Activated CD8-positive, alpha-beta memory T cell treated with anti-CD3 and anti-CD28 coated beads for 1 hour (primary cell): ENCODE measurements around the gene SLC29A3.

ENCODE experiments used
- DNase-seq, 2 donors: peaks; one replicate each; pipeline ENCODE4 v3.0.0-alpha.2; 2020; ENCODE audit warnings: low read depth in 1 of 2; ENCODE audit errors: extremely low read depth in 1 of 2

Gene SLC29A3

GRCh38 chr10:71389768-71390460, 70.9 kb downstream of the SLC29A3 start:
- DNase-seq, result no peak

DNA sequence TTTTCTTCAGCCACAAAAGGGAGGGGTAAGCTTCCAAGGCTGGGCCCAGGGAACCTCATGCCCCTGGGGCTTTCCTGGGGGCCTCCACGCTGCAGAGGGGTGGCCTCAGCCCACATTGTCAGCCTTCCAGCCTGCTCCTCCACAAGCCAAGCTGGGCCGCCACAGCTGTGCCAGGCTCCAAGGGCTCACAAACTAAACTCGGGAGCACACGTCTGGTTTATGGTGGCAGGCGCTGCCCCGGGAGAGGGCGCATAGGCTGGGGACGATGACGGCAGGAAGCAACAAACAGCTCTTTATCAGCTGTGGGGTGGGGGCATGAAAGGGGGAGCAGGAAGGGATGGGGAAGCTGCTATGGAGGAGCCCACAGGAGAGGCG, 71.4 kb downstream of the SLC29A3 start:
- DNase-seq, result no peak

DNA sequence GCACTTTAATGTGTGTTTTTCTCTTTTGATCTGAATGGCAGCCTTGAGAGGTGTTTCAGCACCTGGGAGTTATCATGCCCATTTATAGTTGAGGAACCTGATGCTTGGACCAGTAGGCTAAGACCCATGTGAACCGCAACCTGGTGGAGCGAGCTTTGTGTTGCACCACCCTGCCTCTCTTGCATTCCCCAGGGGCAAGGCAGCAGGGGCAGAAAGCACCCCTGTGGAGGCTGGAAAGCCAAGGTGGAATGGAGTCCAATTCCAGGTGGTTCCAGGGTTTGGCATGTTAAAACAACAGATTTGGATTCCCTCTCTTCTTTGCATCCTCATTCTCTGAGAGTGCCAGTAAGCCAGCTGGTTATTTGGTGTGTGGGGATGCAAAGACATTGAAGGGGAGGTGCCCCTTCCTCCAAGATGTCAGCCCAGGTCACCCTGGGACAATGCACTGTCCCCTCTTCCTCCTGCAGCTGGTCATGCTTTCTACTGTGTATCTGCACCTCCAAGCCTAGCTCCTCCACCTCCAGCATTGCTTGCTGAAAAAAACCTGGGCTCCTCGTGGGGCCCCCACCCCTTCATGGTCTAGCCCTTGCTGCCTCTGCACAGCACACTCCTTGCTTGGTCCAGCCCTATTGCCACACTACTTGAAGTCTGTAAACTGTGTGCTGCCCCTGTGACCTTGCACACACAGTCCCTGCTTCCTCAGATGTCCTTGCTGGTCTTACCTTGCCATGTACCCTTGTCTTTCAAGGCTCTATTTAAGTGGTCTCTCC, 72.0 kb downstream of the SLC29A3 start:
- DNase-seq, result no peak

GRCh38 chr10:71391701-71392100, 72.6 kb downstream of the SLC29A3 start:
- DNase-seq, result no peak

DNA sequence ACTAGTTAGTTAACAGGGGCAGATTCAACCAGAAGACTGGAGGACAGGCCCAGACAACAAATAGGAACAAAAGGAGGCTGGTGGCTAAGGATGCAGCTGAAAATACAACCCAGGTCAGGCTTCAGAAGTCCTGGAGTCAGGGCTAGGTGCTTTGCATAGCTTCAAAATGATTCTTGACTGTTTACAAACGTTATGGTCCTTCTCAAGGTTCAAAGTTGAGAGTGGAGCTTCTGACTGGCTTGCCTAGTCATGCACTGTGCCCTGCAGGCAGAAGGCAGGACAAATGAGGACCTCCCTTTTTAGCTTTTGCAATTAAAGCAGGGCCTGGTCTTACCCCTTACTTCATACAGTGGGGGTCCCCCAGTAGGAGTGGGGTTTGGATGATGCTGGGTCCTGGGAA, 73.2 kb downstream of the SLC29A3 start:
- DNase-seq, result no peak

GRCh38 chr10:71392791-71393781, 74.0 kb downstream of the SLC29A3 start:
- DNase-seq, result no peak

GRCh38 chr10:71393841-71394475, 74.9 kb downstream of the SLC29A3 start:
- no peak for DNase-seq

DNA sequence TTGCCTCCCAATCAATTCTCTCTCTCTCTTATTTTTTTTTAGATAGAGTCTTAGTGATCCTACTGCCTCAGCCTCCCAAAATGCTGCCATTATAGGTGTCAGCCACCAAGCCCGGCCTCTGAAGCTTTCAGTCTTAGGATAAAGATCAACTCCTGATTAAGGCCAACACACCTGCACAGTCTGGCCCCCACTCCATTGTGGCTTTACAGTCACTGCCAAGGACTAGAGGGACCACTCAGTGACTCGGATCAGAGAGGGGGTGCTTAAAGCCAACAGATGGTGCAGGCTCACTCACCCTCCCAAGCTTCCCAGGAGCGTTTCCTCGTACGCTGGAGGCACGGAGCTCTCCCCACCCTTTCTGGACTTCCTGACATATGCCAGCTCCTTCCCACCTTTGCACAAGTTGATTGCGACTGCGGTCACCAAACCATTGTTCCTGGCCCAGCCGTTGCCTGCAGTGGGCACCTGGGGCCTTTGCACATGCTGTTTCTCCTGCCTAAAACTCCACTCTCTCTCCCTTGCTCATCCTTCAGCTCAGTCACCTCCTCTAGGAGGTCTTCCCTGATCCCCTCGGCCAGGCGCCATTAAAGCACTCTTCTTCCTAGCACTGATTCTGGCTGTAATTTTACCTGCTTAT, 76.0 kb downstream of the SLC29A3 start:
- no peak for DNase-seq

- DNase-seq, result no peak
Observed at GRCh38 chr10:71395621-71396020, 76.6 kb downstream of the SLC29A3 start.

DNA sequence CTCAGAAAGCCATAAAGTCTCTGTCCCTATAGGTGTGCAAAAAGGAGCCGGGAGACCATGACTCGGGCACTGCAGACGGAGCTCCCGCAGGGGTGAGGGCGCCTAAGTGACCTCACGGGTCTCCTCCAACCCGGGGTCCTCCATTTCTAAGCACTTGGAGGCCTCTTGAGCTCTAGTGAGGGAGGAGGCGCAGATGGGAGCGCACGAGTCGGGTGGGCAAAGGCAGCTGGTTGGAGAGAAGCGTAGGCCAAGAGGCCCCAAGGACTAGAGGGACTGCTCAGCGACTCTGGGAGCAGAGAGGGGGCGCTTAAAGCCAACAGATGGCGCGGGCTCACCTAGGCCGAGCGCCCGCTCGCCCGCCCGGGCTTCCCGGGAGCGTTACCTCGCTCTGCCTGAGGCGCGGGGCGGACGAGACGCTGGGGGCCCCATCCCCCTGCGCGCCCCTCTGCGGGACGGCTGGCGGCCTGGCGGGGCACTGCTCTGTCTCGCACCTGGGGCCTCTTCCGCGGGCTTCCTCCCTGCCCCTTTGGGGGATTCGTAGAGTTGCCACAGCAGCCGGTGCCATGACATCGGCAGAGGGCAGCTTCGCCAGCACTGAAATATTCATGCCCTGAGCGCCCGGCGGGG, 77.1 kb downstream of the SLC29A3 start:
- DNase-seq, result no peak

DNA sequence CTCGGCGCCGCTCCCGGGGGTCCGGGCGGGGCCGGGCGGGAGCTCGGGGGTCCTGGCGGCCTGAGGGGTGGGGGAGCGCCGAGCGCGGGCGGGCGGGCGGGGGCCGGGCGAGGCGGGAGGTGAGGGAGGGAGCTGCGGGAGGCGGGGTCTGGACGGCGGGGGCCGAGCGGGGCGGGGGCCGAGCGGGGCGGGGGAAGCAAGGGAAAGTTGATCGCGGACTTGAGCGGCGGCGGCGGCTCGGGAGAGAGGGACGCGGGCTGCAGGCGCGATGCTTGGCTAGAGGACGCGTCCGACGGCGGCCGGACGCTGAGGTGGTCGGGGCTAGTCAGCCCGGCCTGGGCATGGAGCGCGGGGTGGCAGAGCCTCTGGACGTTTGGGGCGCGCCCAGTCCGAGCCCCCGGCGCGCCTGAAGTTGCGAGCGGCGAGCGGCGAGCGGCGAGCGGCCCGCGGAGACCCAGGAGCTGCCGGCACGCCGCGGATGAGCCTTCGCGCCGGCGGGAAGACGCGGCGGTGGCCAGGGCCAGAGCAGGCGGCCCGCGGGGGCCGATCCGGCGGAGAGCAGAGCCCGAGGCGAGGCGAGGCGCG, 77.7 kb downstream of the SLC29A3 start, which contains the start of gene CDH23:
Gene CDH23 (plus strand): TSS at position 210 of the 585 bp plus-strand sequence. CDS start 42,912 bp downstream, outside the sequence.
- no peak for DNase-seq

DNA sequence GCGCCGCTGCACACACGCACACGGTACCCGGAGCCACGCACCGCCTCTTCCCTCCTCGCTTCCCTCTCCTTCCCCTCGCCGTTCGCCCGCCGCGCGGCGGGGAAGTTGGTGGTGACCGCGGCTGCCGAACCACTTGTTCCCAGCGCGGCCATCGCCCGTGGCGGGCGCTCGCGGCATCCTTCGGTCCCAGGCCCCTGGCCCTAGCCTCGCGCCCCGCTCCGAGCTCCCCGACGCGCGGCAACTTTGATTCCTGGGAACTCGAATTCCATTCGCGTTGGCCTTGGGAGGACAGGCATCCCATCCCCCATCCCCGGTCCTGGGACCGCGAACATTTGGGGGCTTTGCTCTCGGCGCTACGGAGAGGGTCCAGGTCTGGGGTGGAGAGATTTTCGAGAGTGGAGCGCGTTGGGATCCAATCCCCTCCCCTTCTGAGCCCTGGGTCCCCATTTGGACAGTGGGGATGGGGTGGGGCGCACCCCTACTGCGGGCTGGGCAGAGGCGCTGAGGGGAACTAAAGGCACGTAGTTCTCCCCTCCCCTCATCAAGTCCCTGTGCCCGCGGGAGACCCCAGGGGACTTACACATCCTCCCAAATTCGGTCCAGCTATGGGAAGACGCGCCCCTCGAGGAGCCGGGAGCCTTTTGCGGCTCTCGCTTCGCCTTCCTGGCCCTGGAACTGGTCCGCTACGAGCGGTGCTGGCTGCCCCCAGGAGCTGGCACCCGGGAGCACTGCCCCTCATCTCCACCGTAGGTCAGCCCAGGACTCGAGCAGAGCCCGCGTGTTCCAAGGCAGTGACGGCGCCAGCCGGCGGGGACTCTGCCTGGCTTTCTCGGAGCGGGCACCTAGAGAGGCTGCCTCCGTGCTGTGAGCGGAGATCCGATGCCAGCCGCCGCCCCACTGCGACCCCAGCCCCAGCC, 78.5 kb downstream of the SLC29A3 start:
- DNase-seq, result no peak

GRCh38 chr10:71398976-71399375, 79.9 kb downstream of the SLC29A3 start:
- no peak for DNase-seq

GRCh38 chr10:71399946-71400345, 80.9 kb downstream of the SLC29A3 start:
- no peak for DNase-seq

GRCh38 chr10:71401056-71401455, 82.0 kb downstream of the SLC29A3 start:
- no peak for DNase-seq

DNA sequence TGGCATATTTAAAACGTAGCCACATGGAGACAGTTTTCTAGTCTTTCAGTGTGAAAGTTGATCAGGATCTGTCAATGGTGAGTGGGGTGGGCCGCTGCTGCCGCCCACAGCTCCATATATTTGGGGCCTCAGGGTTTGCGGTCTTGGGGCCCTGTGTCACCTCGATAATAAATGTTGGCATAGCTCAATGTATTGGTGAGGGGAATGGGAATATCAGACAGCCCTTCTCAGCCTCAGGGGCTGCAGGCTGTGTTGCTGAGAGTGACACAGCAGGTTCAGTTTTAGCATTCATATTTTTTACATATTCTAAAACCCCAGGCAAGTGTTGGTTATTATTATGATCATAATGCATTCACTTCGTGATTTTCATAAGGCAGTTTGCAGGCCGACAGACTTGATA, 82.9 kb downstream of the SLC29A3 start:
- DNase-seq, result no peak

DNA sequence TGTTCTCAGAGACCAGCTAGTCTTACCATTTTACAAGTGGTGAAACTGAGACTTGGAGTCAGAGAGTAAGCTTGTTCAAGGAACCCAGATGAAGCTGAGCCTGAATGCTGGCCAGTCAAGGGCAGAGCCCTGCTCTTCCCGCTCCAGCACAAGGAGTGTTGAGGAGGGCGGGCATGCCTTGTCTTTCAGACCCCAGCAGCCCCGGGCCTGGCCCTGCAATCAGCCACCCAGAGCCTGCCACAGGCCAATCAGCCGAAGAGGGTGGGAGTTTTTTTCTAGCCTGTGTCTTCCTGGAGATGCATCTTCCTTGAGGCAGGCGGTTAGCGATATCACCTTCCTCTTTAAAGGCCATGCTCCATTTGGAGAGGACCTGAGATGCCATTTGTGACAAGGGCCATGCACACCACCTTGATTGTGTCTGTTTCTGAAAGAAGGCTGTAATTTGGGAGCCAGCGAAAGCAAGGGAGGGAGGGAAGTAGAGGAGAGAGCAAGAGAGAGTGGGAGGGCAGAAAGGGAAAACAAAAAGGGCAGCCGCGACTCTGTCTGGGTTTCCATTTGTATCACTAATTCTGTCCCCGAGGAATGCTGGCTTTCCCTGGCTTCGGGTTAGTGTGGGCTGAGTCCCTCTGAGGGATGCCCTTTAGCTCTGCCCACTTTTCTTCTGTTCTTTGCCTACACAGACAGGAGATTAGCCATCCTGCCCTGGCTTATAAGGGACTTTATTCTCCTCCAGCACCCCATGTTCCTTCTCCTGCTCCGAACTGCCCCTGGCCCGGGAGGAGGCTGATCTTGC, 85.6 kb downstream of the SLC29A3 start:
- DNase-seq, result no peak

DNA sequence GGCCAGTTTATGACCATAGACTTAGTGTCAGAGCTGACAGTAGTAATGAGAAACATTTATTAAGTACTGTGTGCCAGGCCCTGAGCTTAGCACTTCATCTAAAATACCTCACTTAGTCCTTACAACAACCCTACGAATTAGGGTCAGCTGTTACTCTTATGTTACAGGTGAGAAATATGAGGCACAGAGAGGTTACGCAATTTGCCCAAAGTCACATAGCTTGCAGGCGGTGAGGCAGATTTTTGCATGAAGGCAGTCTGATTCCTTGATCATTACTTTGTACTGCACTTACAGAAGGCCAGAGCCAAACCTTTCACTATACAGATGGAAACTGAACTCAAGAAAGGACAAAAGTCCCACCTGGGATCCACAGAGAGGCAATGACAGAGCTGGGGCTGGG, 87.8 kb downstream of the SLC29A3 start:
- DNase-seq, result no peak
